Left lung (tissue), 10 donors: ENCODE data around the gene TPRG1. TPM values are rescaled to one million over a fixed set of nuclear protein-coding genes. Genes with fewer than 3 reads are reported as not detected.

Experiments
- ATAC-seq: fragments of 200-7000 bp; cut with Tn5 transposase; one replicate; pipeline ENCODE4 v1.9.1; 2020; ENCODE audit warnings: moderate library complexity
- DNase-seq, 4 donors: peaks; one replicate each; pipeline ENCODE4 v3.0.0-alpha.2; 2013 to 2020
- H3K27ac ChIP-seq, 2 donors: fragments of 200-600 bp; sonication (generic) in 1 of 2; one replicate each; pipeline versions ENCODE4 v1.5.0 to v1.8.0; 2020 to 2021
- H3K27me3 ChIP-seq, 2 donors: fragments of 200-600 bp; sonication (generic) in 1 of 2; one replicate each; pipeline versions ENCODE4 v1.5.0 to v1.8.0; 2020 to 2021
- H3K36me3 ChIP-seq, 2 donors: fragments of 200-600 bp; sonication (generic) in 1 of 2; one replicate each; pipeline versions ENCODE4 v1.5.0 to v1.8.0; 2020 to 2021
- H3K4me1 ChIP-seq, 2 donors: fragments of 200-600 bp; one replicate each; pipeline ENCODE4 v1.8.0; 2021
- H3K4me3 ChIP-seq, 2 donors: fragments of 200-600 bp; sonication (generic) in 1 of 2; one replicate each; pipeline versions ENCODE4 v1.5.0 to v1.8.0; 2020 to 2021; ENCODE audit warnings: mild to moderate bottlenecking in 1 of 2
- H3K9me3 ChIP-seq, 2 donors: fragments of 200-600 bp; sonication (generic) in 1 of 2; one replicate each; pipeline versions ENCODE4 v1.5.0 to v1.8.0; 2020 to 2021
- CTCF ChIP-seq, 2 donors: fragments of 200-600 bp; sonication (generic) in 1 of 2; IDR thresholded peaks; one replicate each; pipeline versions ENCODE4 v1.5.0 to v1.8.0; 2021; ENCODE audit warnings: antibody characterized with exemption in 2 of 2
- intact Hi-C, 2 donors: fragments of 100-400 bp; cut with DNase I; formaldehyde crosslinking; loops; one replicate each; pipeline versions ENCODE4 v1.11.2 to v1.14.2; 2022
- polyA plus RNA-seq, 6 donors: library from polyadenylated mRNA; unstranded; fragments of 120-200 nt; gene quantifications; one replicate each; pipeline ENCODE4 v1.2.1, GENCODE V29; 2013; ENCODE audit not compliant: insufficient read length in 6 of 6
- total RNA-seq, 2 donors: library from RNA; stranded (reverse); fragmentation: NEBNext Ultra II Directional; extraction: Animal tissue kit (Norgen Biotek cat#: 25700); gene quantifications; one replicate each; pipeline ENCODE4 v1.2.1, GENCODE V29; 2021
- donor health status: DM: no; HTN: yes; CAD: no.
- donor health status: DM: no; HTN: no; CAD: no.

The TPRG1 gene
- total and polyA plus RNA-seq, 8 donors = 0.52 to 12.8 (median 0.85) TPM

- Histone ChIP-seq H3K27ac (no peak overlapping the region), H3K9me3 (no peaks in the 10 kb centered on the region), H3K4me1 (peaks cover 0 to 3% of the 10 kb centered on the region in 2 donors), H3K4me3 (no peak overlapping the region), H3K27me3 (no peaks in the 10 kb centered on the region), H3K36me3 (no peaks in the 10 kb centered on the region)
- no peak for TF ChIP-seq CTCF (IDR thresholded peaks at IDR 0.05)
- no peak for DNase-seq
- ATAC-seq = no peak
- intact Hi-C loops = no loop called here
Observed at GRCh38 chr3:189169728-189170127, 2.0 kb upstream of the TPRG1 start.

GRCh38 chr3:189170559-189170958 lies 1.2 kb upstream of the TPRG1 start:
- no peak for TF ChIP-seq CTCF (IDR thresholded peaks at IDR 0.05)
- ATAC-seq = no peak
- no peak overlapping the region for H3K4me3 ChIP-seq
- intact Hi-C loops = no loop called here
- H3K27ac ChIP-seq = no peak overlapping the region
- peaks cover 0 to 3% of the 10 kb centered on the region in 2 donors for H3K4me1 ChIP-seq
- H3K36me3 ChIP-seq = no peaks in the 10 kb centered on the region
- no peak for DNase-seq
- H3K9me3 ChIP-seq = no peaks in the 10 kb centered on the region
- no peaks in the 10 kb centered on the region for H3K27me3 ChIP-seq

- intact Hi-C loops = no loop called here
- ATAC-seq = no peak
- no peak for DNase-seq
Observed at GRCh38 chr3:189172668-189173419, 1.1 kb downstream of the TPRG1 start.

GRCh38 chr3:189184566-189184965 lies 12.8 kb downstream of the TPRG1 start:
- DNase-seq (no peak), ATAC-seq (no peak)
- intact Hi-C loops = no loop called here
- no peak for TF ChIP-seq CTCF (IDR thresholded peaks at IDR 0.05)
- peaks cover 0 to 6% of the 10 kb centered on the region in 2 donors for H3K4me1 ChIP-seq
- no peaks in the 10 kb centered on the region for H3K27me3 ChIP-seq
- no peaks in the 10 kb centered on the region for H3K36me3 ChIP-seq
- no peak overlapping the region for H3K27ac ChIP-seq
- H3K4me3 ChIP-seq = no peak overlapping the region
- H3K9me3 ChIP-seq = peaks cover 0 to 32% of the 10 kb centered on the region in 2 donors

More at GRCh38 chr3:189172668-189173419, 1.1 kb downstream of the TPRG1 start:
- H3K9me3 ChIP-seq = no peaks in the 10 kb centered on the region
- H3K4me3 ChIP-seq = no peak overlapping the region
- H3K36me3 ChIP-seq = no peaks in the 10 kb centered on the region
- H3K4me1 ChIP-seq = no peaks in the 10 kb centered on the region
- H3K27me3 ChIP-seq = no peaks in the 10 kb centered on the region
- H3K27ac ChIP-seq = no peak overlapping the region
- no peak for TF ChIP-seq CTCF (IDR thresholded peaks at IDR 0.05)

GRCh38 chr3:189186101-189186500 lies 14.3 kb downstream of the TPRG1 start:
- ATAC-seq (peak; percentile 65), DNase-seq (peak in 3 of 4 donors; percentile 11 to 55 (median 36))
- Histone ChIP-seq H3K9me3 (peaks cover 0 to 22% of the 10 kb centered on the region in 2 donors), H3K36me3 (no peaks in the 10 kb centered on the region), H3K4me3 (no peak overlapping the region), H3K27me3 (no peaks in the 10 kb centered on the region), H3K27ac (peak overlapping the region in 1 of 2 donors; percentile 46), H3K4me1 (peaks cover 0 to 6% of the 10 kb centered on the region in 2 donors)
- intact Hi-C loops = no loop called here
- no peak for TF ChIP-seq CTCF (IDR thresholded peaks at IDR 0.05)
